ENCODE measurements around the gene DPP3.
"Not testable (repeated sequence)": the region's sequence is repeated elsewhere in the genome, so short reads cannot be mapped to it uniquely, and the experiment has no call there.

DPP3 gene

GRCh38 chr11:66450560-66450959 lies 29.7 kb upstream of the DPP3 start:
- no peaks in the 10 kb centered on the region for H3K27me3 ChIP-seq (ENCODE audit: control insufficient read depth, insufficient read depth, low read length)
- no peaks in the 10 kb centered on the region for H3K4me1 ChIP-seq (ENCODE audit: control insufficient read depth, insufficient read depth, low read length)
- H3K9ac ChIP-seq (ENCODE audit: low read depth, low read length) = no peak overlapping the region
- H3K36me3 ChIP-seq (ENCODE audit: control insufficient read depth, insufficient read depth, low read length) = no peaks in the 10 kb centered on the region
- H3K9me3 ChIP-seq (ENCODE audit: control insufficient read depth, insufficient read depth, low read length) = no peaks in the 10 kb centered on the region
- H3K4me3 ChIP-seq (ENCODE audit: low read depth, low read length) = no peak overlapping the region

GRCh38 chr11:66451663-66452062 lies 28.6 kb upstream of the DPP3 start:
- no peak overlapping the region for H3K9ac ChIP-seq (ENCODE audit: low read depth, low read length)
- no peaks in the 10 kb centered on the region for H3K27me3 ChIP-seq (ENCODE audit: control insufficient read depth, insufficient read depth, low read length)
- H3K4me1 ChIP-seq (ENCODE audit: control insufficient read depth, insufficient read depth, low read length) = no peaks in the 10 kb centered on the region
- H3K4me3 ChIP-seq (ENCODE audit: low read depth, low read length) = no peak overlapping the region
- H3K9me3 ChIP-seq (ENCODE audit: control insufficient read depth, insufficient read depth, low read length) = no peaks in the 10 kb centered on the region
- H3K36me3 ChIP-seq (ENCODE audit: control insufficient read depth, insufficient read depth, low read length) = no peaks in the 10 kb centered on the region

- Histone ChIP-seq H3K9me3 (ENCODE audit: control insufficient read depth, insufficient read depth, low read length) (no peaks in the 10 kb centered on the region), H3K27me3 (ENCODE audit: control insufficient read depth, insufficient read depth, low read length) (no peaks in the 10 kb centered on the region), H3K36me3 (ENCODE audit: control insufficient read depth, insufficient read depth, low read length) (no peaks in the 10 kb centered on the region), H3K9ac (ENCODE audit: low read depth, low read length) (no peak overlapping the region), H3K4me3 (ENCODE audit: low read depth, low read length) (no peak overlapping the region), H3K4me1 (ENCODE audit: control insufficient read depth, insufficient read depth, low read length) (no peaks in the 10 kb centered on the region)
Measured at GRCh38 chr11:66454247-66454646, 26.0 kb upstream of the DPP3 start.

GRCh38 chr11:66454828-66455227 lies 25.4 kb upstream of the DPP3 start:
- Histone ChIP-seq H3K4me1 (ENCODE audit: control insufficient read depth, insufficient read depth, low read length) (no peaks in the 10 kb centered on the region), H3K9ac (ENCODE audit: low read depth, low read length) (no peak overlapping the region), H3K4me3 (ENCODE audit: low read depth, low read length) (no peak overlapping the region), H3K36me3 (ENCODE audit: control insufficient read depth, insufficient read depth, low read length) (no peaks in the 10 kb centered on the region), H3K27me3 (ENCODE audit: control insufficient read depth, insufficient read depth, low read length) (no peaks in the 10 kb centered on the region), H3K9me3 (ENCODE audit: control insufficient read depth, insufficient read depth, low read length) (no peaks in the 10 kb centered on the region)

- no peak overlapping the region for H3K4me3 ChIP-seq (ENCODE audit: low read depth, low read length)
- H3K36me3 ChIP-seq (ENCODE audit: control insufficient read depth, insufficient read depth, low read length) = no peaks in the 10 kb centered on the region
- no peaks in the 10 kb centered on the region for H3K27me3 ChIP-seq (ENCODE audit: control insufficient read depth, insufficient read depth, low read length)
- no peak overlapping the region for H3K9ac ChIP-seq (ENCODE audit: low read depth, low read length)
- H3K9me3 ChIP-seq (ENCODE audit: control insufficient read depth, insufficient read depth, low read length) = no peaks in the 10 kb centered on the region
- H3K4me1 ChIP-seq (ENCODE audit: control insufficient read depth, insufficient read depth, low read length) = no peaks in the 10 kb centered on the region
Measured at GRCh38 chr11:66457826-66458225, 22.4 kb upstream of the DPP3 start.

- Histone ChIP-seq H3K4me1 (ENCODE audit: control insufficient read depth, insufficient read depth, low read length) (no peaks in the 10 kb centered on the region), H3K4me3 (ENCODE audit: low read depth, low read length) (no peak overlapping the region), H3K36me3 (ENCODE audit: control insufficient read depth, insufficient read depth, low read length) (no peaks in the 10 kb centered on the region), H3K27me3 (ENCODE audit: control insufficient read depth, insufficient read depth, low read length) (no peaks in the 10 kb centered on the region), H3K9ac (ENCODE audit: low read depth, low read length) (no peak overlapping the region), H3K9me3 (ENCODE audit: control insufficient read depth, insufficient read depth, low read length) (no peaks in the 10 kb centered on the region)
Measured at GRCh38 chr11:66459138-66459778, 21.0 kb upstream of the DPP3 start.

GRCh38 chr11:66462010-66462409 lies 18.2 kb upstream of the DPP3 start:
- H3K27me3 ChIP-seq (ENCODE audit: control insufficient read depth, insufficient read depth, low read length) = no peaks in the 10 kb centered on the region
- no peak overlapping the region for H3K9ac ChIP-seq (ENCODE audit: low read depth, low read length)
- H3K9me3 ChIP-seq (ENCODE audit: control insufficient read depth, insufficient read depth, low read length) = no peaks in the 10 kb centered on the region
- no peaks in the 10 kb centered on the region for H3K36me3 ChIP-seq (ENCODE audit: control insufficient read depth, insufficient read depth, low read length)
- peaks cover 7% of the 10 kb centered on the region for H3K4me1 ChIP-seq (ENCODE audit: control insufficient read depth, insufficient read depth, low read length)
- H3K4me3 ChIP-seq (ENCODE audit: low read depth, low read length) = no peak overlapping the region

- Histone ChIP-seq H3K36me3 (ENCODE audit: control insufficient read depth, insufficient read depth, low read length) (no peaks in the 10 kb centered on the region), H3K4me1 (ENCODE audit: control insufficient read depth, insufficient read depth, low read length) (peaks cover 10% of the 10 kb centered on the region)
Measured at GRCh38 chr11:66462911-66463310, 17.3 kb upstream of the DPP3 start.

GRCh38 chr11:66464116-66464515 lies 16.1 kb upstream of the DPP3 start:
- not testable (repeated sequence) for H3K9me3 ChIP-seq (ENCODE audit: control insufficient read depth, insufficient read depth, low read length); H3K4me1 ChIP-seq (ENCODE audit: control insufficient read depth, insufficient read depth, low read length); H3K27me3 ChIP-seq (ENCODE audit: control insufficient read depth, insufficient read depth, low read length); H3K36me3 ChIP-seq (ENCODE audit: control insufficient read depth, insufficient read depth, low read length); H3K9ac ChIP-seq (ENCODE audit: low read depth, low read length); H3K4me3 ChIP-seq (ENCODE audit: low read depth, low read length)

More at GRCh38 chr11:66462911-66463310, 17.3 kb upstream of the DPP3 start:
- no peaks in the 10 kb centered on the region for H3K9me3 ChIP-seq (ENCODE audit: control insufficient read depth, insufficient read depth, low read length)
- no peak overlapping the region for H3K4me3 ChIP-seq (ENCODE audit: low read depth, low read length)
- H3K27me3 ChIP-seq (ENCODE audit: control insufficient read depth, insufficient read depth, low read length) = no peaks in the 10 kb centered on the region
- H3K9ac ChIP-seq (ENCODE audit: low read depth, low read length) = no peak overlapping the region

GRCh38 chr11:66464916-66465315 lies 15.3 kb upstream of the DPP3 start:
- H3K9me3 ChIP-seq (ENCODE audit: control insufficient read depth, insufficient read depth, low read length) = no peaks in the 10 kb centered on the region
- H3K36me3 ChIP-seq (ENCODE audit: control insufficient read depth, insufficient read depth, low read length) = peaks cover under 1% of the 10 kb centered on the region
- peak overlapping the region; percentile 30 for H3K4me3 ChIP-seq (ENCODE audit: low read depth, low read length)
- H3K9ac ChIP-seq (ENCODE audit: low read depth, low read length) = no peak overlapping the region
- H3K27me3 ChIP-seq (ENCODE audit: control insufficient read depth, insufficient read depth, low read length) = no peaks in the 10 kb centered on the region
- peaks cover 10% of the 10 kb centered on the region for H3K4me1 ChIP-seq (ENCODE audit: control insufficient read depth, insufficient read depth, low read length)

- H3K9me3 ChIP-seq (ENCODE audit: control insufficient read depth, insufficient read depth, low read length) = no peaks in the 10 kb centered on the region
- H3K4me3 ChIP-seq (ENCODE audit: low read depth, low read length) = peak overlapping the region; percentile 66
- H3K9ac ChIP-seq (ENCODE audit: low read depth, low read length) = no peak overlapping the region
- peaks cover 10% of the 10 kb centered on the region for H3K4me1 ChIP-seq (ENCODE audit: control insufficient read depth, insufficient read depth, low read length)
- no peaks in the 10 kb centered on the region for H3K27me3 ChIP-seq (ENCODE audit: control insufficient read depth, insufficient read depth, low read length)
- peaks cover 4% of the 10 kb centered on the region for H3K36me3 ChIP-seq (ENCODE audit: control insufficient read depth, insufficient read depth, low read length)
Measured at GRCh38 chr11:66465373-66466224, 14.6 kb upstream of the DPP3 start.
